Measurements from ENCODE around the gene SZRD1. TPM values are rescaled to one million over a fixed set of nuclear protein-coding genes. Genes with fewer than 3 reads are reported as not detected.
"Not testable (repeated sequence)": the region's sequence is repeated elsewhere in the genome, so short reads cannot be mapped to it uniquely, and the experiment has no call there.

SZRD1 gene
- total RNA-seq, 2 donors from 2014 or later: 123 to 133 TPM

- no peak for DNase-seq
- ATAC-seq: no peak
- Mint-ChIP-seq H3K27me3 (no peaks in the 10 kb centered on the region), H3K4me1 (peaks cover 24% of the 10 kb centered on the region), H3K4me3 (peak overlapping the region; percentile 94), H3K36me3 (ENCODE audit: low read depth) (no peaks in the 10 kb centered on the region), H3K27ac (peak overlapping the region; percentile 92)
- H3K9me3 ChIP-seq (ENCODE audit: control insufficient read depth, low read length, poor library complexity, severe bottlenecking): no peaks in the 10 kb centered on the region
These were observed 15.5 kb upstream of the SZRD1 start for GRCh38 chr1:16351456-16351993.

GRCh38 chr1:16351994-16352841 is 14.8 kb upstream of the SZRD1 start, which contains the start of gene FBXO42:
Gene FBXO42, minus strand, starts transcription at chr1:16352480. Its CDS starts 37,062 bp downstream, at chr1:16315418.
- no peaks in the 10 kb centered on the region for H3K27me3 Mint-ChIP-seq
- peak within 1 kb of the TSS; percentile 94 for H3K4me3 Mint-ChIP-seq
- DNase-seq (peak; percentile 91 to 93 (median 92)), ATAC-seq (peak; percentile 92)
- peak within 1 kb of the TSS; percentile 92 for H3K27ac Mint-ChIP-seq
- no peaks in the 10 kb centered on the region for H3K9me3 ChIP-seq (ENCODE audit: control insufficient read depth, low read length, poor library complexity, severe bottlenecking)
- peaks cover 24% of the 10 kb centered on the region for H3K4me1 Mint-ChIP-seq
- H3K36me3 Mint-ChIP-seq (ENCODE audit: low read depth): no peaks in the 10 kb centered on the region

GRCh38 chr1:16352842-16353535 is 14.1 kb upstream of the SZRD1 start:
- ATAC-seq (no peak), DNase-seq (no peak)
- Mint-ChIP-seq H3K36me3 (ENCODE audit: low read depth) (no peaks in the 10 kb centered on the region), H3K27ac (peak overlapping the region; percentile 92), H3K4me3 (peak overlapping the region; percentile 94), H3K4me1 (peaks cover 24% of the 10 kb centered on the region), H3K27me3 (no peaks in the 10 kb centered on the region)
- no peaks in the 10 kb centered on the region for H3K9me3 ChIP-seq (ENCODE audit: control insufficient read depth, low read length, poor library complexity, severe bottlenecking)

- H3K36me3 Mint-ChIP-seq (ENCODE audit: low read depth): no peaks in the 10 kb centered on the region
- H3K4me1 Mint-ChIP-seq: peaks cover 19% of the 10 kb centered on the region
- ATAC-seq (no peak), DNase-seq (no peak)
- no peaks in the 10 kb centered on the region for H3K9me3 ChIP-seq (ENCODE audit: control insufficient read depth, low read length, poor library complexity, severe bottlenecking)
- no peak overlapping the region for H3K4me3 Mint-ChIP-seq
- H3K27me3 Mint-ChIP-seq: no peaks in the 10 kb centered on the region
- no peak overlapping the region for H3K27ac Mint-ChIP-seq
These were observed 12.4 kb upstream of the SZRD1 start for GRCh38 chr1:16354619-16355018.

- Mint-ChIP-seq H3K4me1 (peaks cover 5% of the 10 kb centered on the region), H3K36me3 (ENCODE audit: low read depth) (no peaks in the 10 kb centered on the region), H3K27ac (no peak overlapping the region), H3K27me3 (no peaks in the 10 kb centered on the region), H3K4me3 (no peak overlapping the region)
- H3K9me3 ChIP-seq (ENCODE audit: control insufficient read depth, low read length, poor library complexity, severe bottlenecking): no peaks in the 10 kb centered on the region
- DNase-seq: no peak
- ATAC-seq: no peak
These were observed 10.2 kb upstream of the SZRD1 start for GRCh38 chr1:16356867-16357266.

- DNase-seq; H3K27me3 Mint-ChIP-seq; H3K36me3 Mint-ChIP-seq (ENCODE audit: low read depth); H3K4me3 Mint-ChIP-seq; H3K9me3 ChIP-seq (ENCODE audit: control insufficient read depth, low read length, poor library complexity, severe bottlenecking); ATAC-seq: not testable (repeated sequence)
- Mint-ChIP-seq H3K4me1 (peaks cover 14% of the 10 kb centered on the region), H3K27ac (peak overlapping the region; percentile 19)
These were observed 1.9 kb upstream of the SZRD1 start for GRCh38 chr1:16365146-16365498.

GRCh38 chr1:16367258-16367967 is 371 bp downstream of the SZRD1 start:
- Mint-ChIP-seq H3K36me3 (ENCODE audit: low read depth) (no peaks in the 10 kb centered on the region), H3K27me3 (no peaks in the 10 kb centered on the region)

GRCh38 chr1:16367968-16368890 is 1.2 kb downstream of the SZRD1 start:
- no peak for ATAC-seq
- DNase-seq: no peak
- H3K27me3 Mint-ChIP-seq: no peaks in the 10 kb centered on the region
- H3K36me3 Mint-ChIP-seq (ENCODE audit: low read depth): peaks cover 5% of the 10 kb centered on the region
- H3K4me3 Mint-ChIP-seq: peak overlapping the region; percentile 97
- H3K9me3 ChIP-seq (ENCODE audit: control insufficient read depth, low read length, poor library complexity, severe bottlenecking): no peaks in the 10 kb centered on the region
- peak overlapping the region; percentile 98 for H3K27ac Mint-ChIP-seq
- peaks cover 32% of the 10 kb centered on the region for H3K4me1 Mint-ChIP-seq

More at GRCh38 chr1:16367258-16367967, 371 bp downstream of the SZRD1 start:
- DNase-seq: peak; percentile 73 to 78 (median 74)
- Mint-ChIP-seq H3K4me3 (peak overlapping the region; percentile 97), H3K27ac (peak overlapping the region; percentile 98), H3K4me1 (peaks cover 25% of the 10 kb centered on the region)
- no peaks in the 10 kb centered on the region for H3K9me3 ChIP-seq (ENCODE audit: control insufficient read depth, low read length, poor library complexity, severe bottlenecking)
- ATAC-seq: peak; percentile 74

GRCh38 chr1:16369821-16370220 is 2.8 kb downstream of the SZRD1 start:
- H3K4me1 Mint-ChIP-seq: peaks cover 42% of the 10 kb centered on the region
- H3K4me3 Mint-ChIP-seq: no peak overlapping the region

GRCh38 chr1:16371725-16372124 is 4.7 kb downstream of the SZRD1 start:
- ATAC-seq (no peak), DNase-seq (no peak)
- Mint-ChIP-seq H3K4me3 (peak overlapping the region; percentile 84), H3K27ac (peak overlapping the region; percentile 82), H3K4me1 (peaks cover 50% of the 10 kb centered on the region), H3K27me3 (no peaks in the 10 kb centered on the region), H3K36me3 (ENCODE audit: low read depth) (peaks cover 5% of the 10 kb centered on the region)
- no peaks in the 10 kb centered on the region for H3K9me3 ChIP-seq (ENCODE audit: control insufficient read depth, low read length, poor library complexity, severe bottlenecking)

More at GRCh38 chr1:16369821-16370220, 2.8 kb downstream of the SZRD1 start:
- Mint-ChIP-seq H3K36me3 (ENCODE audit: low read depth) (peaks cover 5% of the 10 kb centered on the region), H3K27me3 (no peaks in the 10 kb centered on the region), H3K27ac (peak overlapping the region; percentile 73)
- ATAC-seq (no peak), DNase-seq (no peak)
- no peaks in the 10 kb centered on the region for H3K9me3 ChIP-seq (ENCODE audit: control insufficient read depth, low read length, poor library complexity, severe bottlenecking)

- Mint-ChIP-seq H3K27ac (peak overlapping the region; percentile 82), H3K4me3 (peak overlapping the region; percentile 84), H3K27me3 (no peaks in the 10 kb centered on the region), H3K4me1 (peaks cover 58% of the 10 kb centered on the region), H3K36me3 (ENCODE audit: low read depth) (peaks cover 5% of the 10 kb centered on the region)
- no peaks in the 10 kb centered on the region for H3K9me3 ChIP-seq (ENCODE audit: control insufficient read depth, low read length, poor library complexity, severe bottlenecking)
- ATAC-seq (no peak), DNase-seq (no peak)
These were observed 5.7 kb downstream of the SZRD1 start for GRCh38 chr1:16372535-16373285.
